Neural progenitor cell (in vitro differentiated cells): Measurements from ENCODE around the gene PCNX1. TPM values are rescaled to one million over a fixed set of nuclear protein-coding genes. Genes with fewer than 3 reads are reported as not detected.

Source experiments
- DNase-seq: peaks from one replicate; pipeline ENCODE4 v3.0.0-alpha.2; 2016; ENCODE audit warnings: low spot score
- H2AFZ ChIP-seq: fragments of 200-600 bp; sonication (generic); replicated peaks from 2 replicates; pipeline ENCODE4 v1.6.1; 2016; ENCODE audit warnings: antibody characterized with exemption
- H3F3A ChIP-seq: fragments of 200-600 bp; sonication (generic); 2 replicates; pipeline ENCODE4 v1.6.1; 2016; ENCODE audit warnings: antibody characterized with exemption, low read depth
- H3K27ac ChIP-seq: fragments of 200-600 bp; sonication (generic); 2 replicates; pipeline ENCODE4 v1.5.1; 2016; ENCODE audit warnings: mild to moderate bottlenecking
- H3K27me3 ChIP-seq: fragments of 200-600 bp; sonication (generic); 2 replicates; pipeline ENCODE4 v1.6.1; 2016; ENCODE audit warnings: mild to moderate bottlenecking, moderate library complexity
- H3K36me3 ChIP-seq: fragments of 200-600 bp; sonication (generic); 2 replicates; pipeline ENCODE4 v1.5.1; 2016
- H3K4me1 ChIP-seq: fragments of 200-600 bp; sonication (generic); 2 replicates; pipeline ENCODE4 v1.6.1; 2016; ENCODE audit warnings: mixed run types
- H3K4me2 ChIP-seq: fragments of 200-600 bp; sonication (generic); 2 replicates; pipeline ENCODE4 v1.6.1; 2016
- H3K4me3 ChIP-seq: fragments of 200-600 bp; sonication (generic); 2 replicates; pipeline ENCODE4 v1.5.1; 2016
- H3K79me2 ChIP-seq: fragments of 200-600 bp; sonication (generic); 2 replicates; pipeline ENCODE4 v1.6.1; 2016; ENCODE audit warnings: low read depth
- H3K9ac ChIP-seq: fragments of 200-600 bp; sonication (generic); 2 replicates; pipeline ENCODE4 v1.6.1; 2016
- H3K9me3 ChIP-seq: fragments of 200-600 bp; sonication (generic); 2 replicates; pipeline ENCODE4 v1.5.1; 2016; ENCODE audit warnings: low read depth
- H4K20me1 ChIP-seq: fragments of 200-600 bp; sonication (generic); 2 replicates; pipeline ENCODE4 v1.6.1; 2016; ENCODE audit warnings: low read depth
- H3K27ac Mint-ChIP-seq: 3 replicates; pipeline ENCODE4 v1.8.0; 2021; ENCODE audit warnings: mixed read lengths
- H3K27me3 Mint-ChIP-seq: 2 replicates; pipeline ENCODE4 v1.8.0; 2022; ENCODE audit warnings: low read depth, mild to moderate bottlenecking, inconsistent platforms, moderate library complexity, mixed read lengths; ENCODE audit not compliant: insufficient read depth
- H3K36me3 Mint-ChIP-seq: 3 replicates; pipeline ENCODE4 v1.8.0; 2021; ENCODE audit warnings: mixed read lengths
- H3K4me1 Mint-ChIP-seq: 3 replicates; pipeline ENCODE4 v1.8.0; 2021; ENCODE audit warnings: mixed read lengths
- H3K4me3 Mint-ChIP-seq: 3 replicates; pipeline ENCODE4 v1.8.0; 2021; ENCODE audit warnings: mild to moderate bottlenecking, moderate library complexity, mixed read lengths
- H3K9me3 Mint-ChIP-seq: 3 replicates; pipeline ENCODE4 v1.8.0; 2020; ENCODE audit warnings: mixed read lengths
- EZH2 ChIP-seq: fragments of 200-600 bp; sonication (generic); IDR thresholded peaks from 2 replicates; pipeline ENCODE4 v1.6.1; 2017; ENCODE audit warnings: antibody characterized with exemption, mild to moderate bottlenecking, moderate library complexity
- EZH2phosphoT487 ChIP-seq: fragments of 200-600 bp; sonication (generic); IDR thresholded peaks from 2 replicates; pipeline ENCODE4 v1.6.1; 2017; ENCODE audit warnings: antibody characterized with exemption
- total RNA-seq: library from RNA; depleted of rRNA; stranded (reverse); fragments of >200 nt; gene quantifications from 2 replicates; pipeline ENCODE4 v1.2.3, GENCODE V29; 2015; ENCODE audit warnings: low replicate concordance
- TF ChIP-seq, protein P1 (sequence below): fragments of 200-600 bp; sonication (generic); IDR thresholded peaks from 2 replicates; pipeline ENCODE4 v1.5.1; 2017; ENCODE audit warnings: antibody characterized with exemption, mild to moderate bottlenecking

Gene PCNX1
- total RNA-seq, 1 donor from 2014 or later = 48.6 TPM

DNA sequence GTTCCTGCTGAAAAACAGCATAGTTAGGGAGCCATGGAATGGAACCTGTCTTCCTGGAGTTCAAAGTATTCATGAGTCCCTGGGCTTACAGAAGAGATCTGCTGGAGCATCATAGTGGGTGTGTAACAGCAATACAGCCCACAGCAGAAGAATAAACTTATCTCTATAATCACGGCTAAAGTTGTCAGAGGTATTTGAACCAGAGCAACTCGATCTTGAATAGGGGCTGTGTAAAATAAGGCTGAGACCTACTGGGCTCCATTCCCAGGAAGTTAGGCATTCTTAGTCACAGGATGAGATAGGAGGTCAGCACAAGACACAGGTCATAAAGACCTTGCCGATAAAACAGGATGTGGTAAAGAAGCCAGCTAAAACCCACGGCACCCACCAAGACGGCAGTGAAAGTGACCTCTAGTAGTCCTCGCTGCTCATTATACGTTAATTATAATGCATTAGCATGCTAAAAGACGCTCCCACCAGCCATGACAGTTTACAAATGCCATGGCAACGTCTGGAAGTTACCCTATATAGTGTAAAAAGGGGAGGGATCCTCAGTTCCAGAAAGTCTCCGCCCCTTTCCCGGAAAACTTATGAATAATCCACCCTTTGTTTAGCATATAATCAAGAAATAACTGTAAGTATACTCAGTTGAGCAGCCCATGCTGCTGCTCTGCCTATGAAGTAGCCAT lies 223.4 kb downstream of the PCNX1 start:
- peaks cover 11% of the 10 kb centered on the region for H3K4me1 ChIP-seq
- H4K20me1 ChIP-seq = no peaks in the 10 kb centered on the region
- Mint-ChIP-seq H3K9me3 (peaks cover 7% of the 10 kb centered on the region), H3K4me1 (no peaks in the 10 kb centered on the region), H3K27me3 (peaks cover 2% of the 10 kb centered on the region), H3K27ac (peak overlapping the region; percentile 50), H3K36me3 (no peaks in the 10 kb centered on the region), H3K4me3 (no peak overlapping the region)
- no peak overlapping the region for H2AFZ ChIP-seq
- TF ChIP-seq, protein P1, sequence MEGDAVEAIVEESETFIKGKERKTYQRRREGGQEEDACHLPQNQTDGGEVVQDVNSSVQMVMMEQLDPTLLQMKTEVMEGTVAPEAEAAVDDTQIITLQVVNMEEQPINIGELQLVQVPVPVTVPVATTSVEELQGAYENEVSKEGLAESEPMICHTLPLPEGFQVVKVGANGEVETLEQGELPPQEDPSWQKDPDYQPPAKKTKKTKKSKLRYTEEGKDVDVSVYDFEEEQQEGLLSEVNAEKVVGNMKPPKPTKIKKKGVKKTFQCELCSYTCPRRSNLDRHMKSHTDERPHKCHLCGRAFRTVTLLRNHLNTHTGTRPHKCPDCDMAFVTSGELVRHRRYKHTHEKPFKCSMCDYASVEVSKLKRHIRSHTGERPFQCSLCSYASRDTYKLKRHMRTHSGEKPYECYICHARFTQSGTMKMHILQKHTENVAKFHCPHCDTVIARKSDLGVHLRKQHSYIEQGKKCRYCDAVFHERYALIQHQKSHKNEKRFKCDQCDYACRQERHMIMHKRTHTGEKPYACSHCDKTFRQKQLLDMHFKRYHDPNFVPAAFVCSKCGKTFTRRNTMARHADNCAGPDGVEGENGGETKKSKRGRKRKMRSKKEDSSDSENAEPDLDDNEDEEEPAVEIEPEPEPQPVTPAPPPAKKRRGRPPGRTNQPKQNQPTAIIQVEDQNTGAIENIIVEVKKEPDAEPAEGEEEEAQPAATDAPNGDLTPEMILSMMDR = no peak
- TF ChIP-seq EZH2 = no peak
- TF ChIP-seq EZH2phosphoT487 = no peak
- no peaks in the 10 kb centered on the region for H3K27me3 ChIP-seq
- H3K27ac ChIP-seq = no peak overlapping the region
- H3K36me3 ChIP-seq = no peaks in the 10 kb centered on the region
- no peak overlapping the region for H3K4me2 ChIP-seq
- DNase-seq = no peak
- H3K9me3 ChIP-seq = no peaks in the 10 kb centered on the region
- peaks cover 5% of the 10 kb centered on the region for H3F3A ChIP-seq
- H3K9ac ChIP-seq = no peak overlapping the region
- H3K79me2 ChIP-seq = no peaks in the 10 kb centered on the region
- no peak overlapping the region for H3K4me3 ChIP-seq

DNA sequence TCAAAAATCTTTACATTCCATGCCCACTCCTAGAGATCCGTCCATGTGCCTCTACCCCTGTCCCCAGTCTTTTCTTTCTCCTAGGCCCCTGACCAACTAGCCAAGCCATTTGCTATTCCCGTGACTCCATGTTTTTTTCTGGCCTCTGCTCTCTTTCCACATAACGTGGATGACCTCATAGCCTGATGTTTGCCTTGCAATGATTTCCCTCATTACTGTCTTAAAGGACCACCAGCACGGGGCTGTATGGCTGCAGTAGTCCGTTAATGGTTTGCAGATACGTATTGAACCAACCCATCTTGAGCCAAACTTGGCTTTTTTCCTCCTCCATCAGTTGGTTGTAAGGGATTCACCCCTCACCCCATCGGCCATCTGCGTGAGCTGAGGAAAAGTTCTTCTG lies 226.0 kb downstream of the PCNX1 start:
- no peaks in the 10 kb centered on the region for H3K36me3 Mint-ChIP-seq
- Histone ChIP-seq H4K20me1 (no peaks in the 10 kb centered on the region), H3K36me3 (no peaks in the 10 kb centered on the region), H3K4me1 (peaks cover 11% of the 10 kb centered on the region), H3K4me2 (no peak overlapping the region), H3K4me3 (no peak overlapping the region), H3K9me3 (no peaks in the 10 kb centered on the region), H3F3A (peaks cover 5% of the 10 kb centered on the region), H3K27me3 (no peaks in the 10 kb centered on the region), H3K9ac (no peak overlapping the region), H3K79me2 (no peaks in the 10 kb centered on the region), H3K27ac (no peak overlapping the region), H2AFZ (no peak overlapping the region)
- peaks cover 2% of the 10 kb centered on the region for H3K27me3 Mint-ChIP-seq
- H3K4me1 Mint-ChIP-seq = no peaks in the 10 kb centered on the region
- DNase-seq = no peak
- H3K27ac Mint-ChIP-seq = no peak overlapping the region
- H3K4me3 Mint-ChIP-seq = no peak overlapping the region
- no peak for TF ChIP-seq EZH2
- TF ChIP-seq EZH2phosphoT487 = no peak
- TF ChIP-seq, protein P1 = no peak
- H3K9me3 Mint-ChIP-seq = peaks cover 11% of the 10 kb centered on the region

DNA sequence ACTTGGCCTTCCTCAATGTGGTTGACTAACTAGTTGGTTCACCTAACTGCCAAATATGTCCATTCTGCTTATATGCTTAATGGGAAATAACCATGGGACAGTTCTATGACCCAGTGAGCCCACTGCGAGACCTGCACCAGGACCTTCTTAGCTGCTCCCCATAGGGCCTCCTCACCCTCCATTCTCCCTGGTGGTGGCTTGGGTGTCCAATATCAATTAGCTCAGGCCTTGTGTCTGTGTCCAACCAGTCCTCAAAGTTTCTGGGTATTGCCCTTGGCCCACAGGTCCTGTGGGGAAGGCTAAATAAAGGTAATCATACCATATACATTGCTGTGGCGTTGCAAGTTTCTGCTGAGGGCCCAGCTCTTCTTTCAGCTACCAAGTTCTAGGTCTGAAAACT lies 228.2 kb downstream of the PCNX1 start:
- no peaks in the 10 kb centered on the region for H3K27me3 ChIP-seq
- H3K79me2 ChIP-seq = no peaks in the 10 kb centered on the region
- H3K4me1 Mint-ChIP-seq = peaks cover 3% of the 10 kb centered on the region
- peaks cover 2% of the 10 kb centered on the region for H3K27me3 Mint-ChIP-seq
- no peak overlapping the region for H3K27ac ChIP-seq
- peaks cover 4% of the 10 kb centered on the region for H3K4me1 ChIP-seq
- H4K20me1 ChIP-seq = no peaks in the 10 kb centered on the region
- H3K4me3 ChIP-seq = no peak overlapping the region
- H3K36me3 Mint-ChIP-seq = no peaks in the 10 kb centered on the region
- DNase-seq = no peak
- no peaks in the 10 kb centered on the region for H3K9me3 ChIP-seq
- H2AFZ ChIP-seq = no peak overlapping the region
- TF ChIP-seq EZH2 (no peak), EZH2phosphoT487 (no peak)
- TF ChIP-seq, protein P1 = no peak
- no peaks in the 10 kb centered on the region for H3K36me3 ChIP-seq
- H3K4me3 Mint-ChIP-seq = no peak overlapping the region
- H3F3A ChIP-seq = no peaks in the 10 kb centered on the region
- H3K27ac Mint-ChIP-seq = no peak overlapping the region
- no peak overlapping the region for H3K4me2 ChIP-seq
- H3K9me3 Mint-ChIP-seq = peaks cover 11% of the 10 kb centered on the region
- H3K9ac ChIP-seq = no peak overlapping the region
